Spinal cord (tissue), 10 donors: ENCODE results near the gene UNC13B. TPM values are rescaled to one million over a fixed set of nuclear protein-coding genes. Genes with fewer than 3 reads are reported as not detected.

Experiments used
- DNase-seq, 6 donors: peaks; one replicate each; pipeline versions ENCODE4 v3.0.0 to v3.0.0-alpha.2; 2013 to 2015; ENCODE audit warnings: low spot score in 6 of 6, low read depth in 4 of 6
- H3K27ac ChIP-seq: one replicate; pipeline ENCODE4 v1.5.1; 2013; ENCODE audit warnings: low read depth, low read length, control low read depth
- H3K27me3 ChIP-seq: one replicate; pipeline ENCODE4 v1.6.1; 2013; ENCODE audit warnings: low read length; ENCODE audit not compliant: control insufficient read depth, insufficient read depth
- H3K36me3 ChIP-seq: one replicate; pipeline ENCODE4 v1.6.1; 2013; ENCODE audit warnings: low read length; ENCODE audit not compliant: control insufficient read depth, insufficient read depth
- H3K4me1 ChIP-seq: one replicate; pipeline ENCODE4 v1.6.1; 2013; ENCODE audit warnings: low read length; ENCODE audit not compliant: control insufficient read depth, insufficient read depth
- H3K4me3 ChIP-seq: one replicate; pipeline ENCODE4 v1.5.1; 2013; ENCODE audit warnings: low read depth, low read length, control low read depth
- H3K9me3 ChIP-seq: one replicate; pipeline ENCODE4 v1.6.1; 2013; ENCODE audit warnings: low read length; ENCODE audit not compliant: control insufficient read depth, insufficient read depth
- WGBS: methylation state at CpG from one replicate; pipeline ENCODE4 v1.1.5; 2013; ENCODE audit warnings: missing lambda C conversion rate; ENCODE audit not compliant: insufficient coverage; 5-methylcytosine and 5-hydroxymethylcytosine counted together
- polyA plus RNA-seq, 2 donors: library from polyadenylated mRNA; unstranded; fragments of 120-200 nt; gene quantifications; one replicate each; pipeline ENCODE4 v1.2.1, GENCODE V29; 2013; ENCODE audit not compliant: insufficient read length in 2 of 2
- total RNA-seq, 2 donors: library from RNA; depleted of rRNA in 1 of 2; stranded (reverse); fragments of 120-200 nt in 1 of 2; fragments of >200 nt in 1 of 2; gene quantifications; one replicate each; pipeline versions ENCODE4 v1.2.3 to v1.2.4, GENCODE V29; 2013 to 2014
- donor health status: healthy.

The UNC13B gene
- total and polyA plus RNA-seq, 4 donors = 20.2 to 37.9 (median 24.9) TPM

GRCh38 chr9:35424356-35425352, 262.8 kb downstream of the UNC13B start:
- Histone ChIP-seq H3K27me3 (no peaks in the 10 kb centered on the region), H3K9me3 (no peaks in the 10 kb centered on the region)
- WGBS = 80% methylated on average over 3 of the region's 7 CpGs

DNA sequence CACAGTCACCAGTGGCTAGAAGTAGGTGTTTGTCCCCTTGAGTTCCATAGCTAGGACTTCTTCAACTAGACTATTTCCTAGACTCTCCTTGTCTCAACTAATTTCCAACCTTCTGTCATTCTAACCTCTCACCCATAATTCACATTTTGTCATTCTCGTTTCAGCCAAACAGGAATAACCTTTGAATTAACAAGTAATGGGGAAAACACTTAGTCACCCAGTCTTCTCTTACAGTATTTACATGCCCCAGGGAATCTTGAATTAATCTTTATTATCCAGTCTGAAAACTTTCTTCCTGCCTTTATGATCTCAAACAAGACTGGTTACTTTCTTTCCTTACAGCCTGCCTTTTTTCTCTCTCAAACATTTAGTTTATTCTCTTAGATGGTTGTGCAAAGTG, 264.8 kb downstream of the UNC13B start:
- Histone ChIP-seq H3K27ac (no peak overlapping the region), H3K27me3 (no peaks in the 10 kb centered on the region), H3K36me3 (no peaks in the 10 kb centered on the region), H3K4me3 (no peak overlapping the region), H3K4me1 (no peaks in the 10 kb centered on the region), H3K9me3 (no peaks in the 10 kb centered on the region)
- no CpG with 5 or more reads among the region's 1 CpG for WGBS
- no peak for DNase-seq

More at GRCh38 chr9:35424356-35425352, 262.8 kb downstream of the UNC13B start:
- H3K4me1 ChIP-seq = no peaks in the 10 kb centered on the region
- H3K4me3 ChIP-seq = no peak overlapping the region
- H3K36me3 ChIP-seq = no peaks in the 10 kb centered on the region
- H3K27ac ChIP-seq = no peak overlapping the region
- DNase-seq = no peak

DNA sequence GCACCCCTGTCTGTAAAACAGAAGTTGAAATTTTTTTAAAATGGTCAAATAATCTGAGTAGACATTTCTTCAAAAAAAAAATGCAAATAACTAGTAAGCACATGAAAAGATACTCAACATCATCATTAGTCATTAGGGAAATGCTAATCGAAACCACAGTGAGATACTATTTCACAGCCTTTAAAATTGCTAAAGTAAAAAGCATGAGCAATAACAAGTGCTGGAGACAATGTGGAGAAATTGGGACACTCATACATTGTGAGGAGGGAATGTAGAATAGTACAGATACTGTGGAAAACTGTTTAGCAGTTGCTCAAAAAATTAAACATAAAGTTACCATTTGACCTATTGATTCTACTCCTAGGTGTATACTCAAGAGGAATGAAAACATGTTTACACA, 269.7 kb downstream of the UNC13B start:
- Histone ChIP-seq H3K27me3 (no peaks in the 10 kb centered on the region), H3K9me3 (no peaks in the 10 kb centered on the region), H3K36me3 (no peaks in the 10 kb centered on the region), H3K4me3 (no peak overlapping the region), H3K27ac (no peak overlapping the region), H3K4me1 (no peaks in the 10 kb centered on the region)
- no CpG with 5 or more reads among the region's 1 CpG for WGBS
- DNase-seq = no peak

- 80% methylated on average over 1 of the region's 2 CpGs for WGBS
- no peaks in the 10 kb centered on the region for H3K27me3 ChIP-seq
- no peak for DNase-seq
- no peaks in the 10 kb centered on the region for H3K36me3 ChIP-seq
- H3K9me3 ChIP-seq = no peaks in the 10 kb centered on the region
- H3K4me1 ChIP-seq = no peaks in the 10 kb centered on the region
- no peak overlapping the region for H3K4me3 ChIP-seq
- no peak overlapping the region for H3K27ac ChIP-seq
Measured at GRCh38 chr9:35432076-35432475, 270.3 kb downstream of the UNC13B start.

DNA sequence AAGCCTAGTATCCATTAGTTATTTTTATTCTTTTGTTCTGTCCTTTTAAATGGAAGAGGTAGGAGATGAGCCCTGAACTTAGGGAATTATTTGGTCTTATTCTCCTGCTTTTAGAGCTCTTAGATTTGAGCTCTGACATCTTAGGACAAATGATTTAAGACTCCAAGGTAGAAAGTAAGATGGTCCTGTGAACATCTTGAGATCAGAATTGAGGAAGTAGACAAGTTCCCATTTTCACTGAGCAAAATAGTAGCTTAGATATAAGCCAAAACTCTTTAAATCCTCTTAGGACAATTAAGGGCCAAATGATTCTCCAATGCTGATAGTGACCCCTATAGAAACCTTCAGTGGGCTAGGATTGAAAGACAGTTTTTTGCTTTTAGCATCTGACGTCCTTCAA, 275.1 kb downstream of the UNC13B start:
- no peaks in the 10 kb centered on the region for H3K9me3 ChIP-seq
- no CpG with 5 or more reads among the region's 1 CpG for WGBS

GRCh38 chr9:35446012-35446411, 284.2 kb downstream of the UNC13B start:
- WGBS = 100% methylated on average over 1 of the region's 3 CpGs
- Histone ChIP-seq H3K4me3 (no peak overlapping the region), H3K9me3 (no peaks in the 10 kb centered on the region), H3K27me3 (no peaks in the 10 kb centered on the region), H3K27ac (no peak overlapping the region), H3K36me3 (no peaks in the 10 kb centered on the region), H3K4me1 (no peaks in the 10 kb centered on the region)
- no peak for DNase-seq

More for the DNA sequence above, 275.1 kb downstream of the UNC13B start:
- H3K27me3 ChIP-seq = no peaks in the 10 kb centered on the region
- H3K4me3 ChIP-seq = no peak overlapping the region
- no peak overlapping the region for H3K27ac ChIP-seq
- no peaks in the 10 kb centered on the region for H3K36me3 ChIP-seq
- no peak for DNase-seq
- no peaks in the 10 kb centered on the region for H3K4me1 ChIP-seq

DNA sequence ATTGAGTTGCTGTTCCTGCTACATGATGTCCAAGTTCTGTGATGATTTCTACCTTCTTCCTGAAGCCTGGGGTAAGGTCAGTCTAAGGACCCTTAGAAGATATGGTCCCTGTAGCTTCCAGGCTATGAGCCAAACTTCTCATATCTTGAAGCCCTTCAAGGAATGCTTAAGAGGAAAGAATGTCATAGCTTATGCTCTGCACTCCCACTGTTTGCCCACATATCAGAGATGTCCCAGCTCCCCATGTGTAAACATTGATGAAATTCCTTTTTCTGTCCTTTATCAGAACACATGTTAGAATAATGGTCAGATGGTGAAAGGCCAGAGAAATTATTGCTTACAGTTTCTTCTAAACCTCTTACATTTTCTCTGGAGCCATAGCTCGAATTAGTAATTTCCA, 286.7 kb downstream of the UNC13B start:
- WGBS = 71% methylated on average over 1 of the region's 1 CpG
- H3K36me3 ChIP-seq = no peaks in the 10 kb centered on the region
- no peak overlapping the region for H3K27ac ChIP-seq
- H3K4me3 ChIP-seq = no peak overlapping the region
- DNase-seq = no peak
- H3K27me3 ChIP-seq = no peaks in the 10 kb centered on the region
- H3K9me3 ChIP-seq = no peaks in the 10 kb centered on the region
- no peaks in the 10 kb centered on the region for H3K4me1 ChIP-seq

GRCh38 chr9:35452481-35452880, 290.7 kb downstream of the UNC13B start:
- Histone ChIP-seq H3K4me1 (no peaks in the 10 kb centered on the region), H3K36me3 (no peaks in the 10 kb centered on the region), H3K27ac (no peak overlapping the region), H3K9me3 (peaks cover 3% of the 10 kb centered on the region), H3K4me3 (no peak overlapping the region), H3K27me3 (no peaks in the 10 kb centered on the region)
- WGBS = 93% methylated on average over 2 of the region's 2 CpGs
- DNase-seq = no peak

DNA sequence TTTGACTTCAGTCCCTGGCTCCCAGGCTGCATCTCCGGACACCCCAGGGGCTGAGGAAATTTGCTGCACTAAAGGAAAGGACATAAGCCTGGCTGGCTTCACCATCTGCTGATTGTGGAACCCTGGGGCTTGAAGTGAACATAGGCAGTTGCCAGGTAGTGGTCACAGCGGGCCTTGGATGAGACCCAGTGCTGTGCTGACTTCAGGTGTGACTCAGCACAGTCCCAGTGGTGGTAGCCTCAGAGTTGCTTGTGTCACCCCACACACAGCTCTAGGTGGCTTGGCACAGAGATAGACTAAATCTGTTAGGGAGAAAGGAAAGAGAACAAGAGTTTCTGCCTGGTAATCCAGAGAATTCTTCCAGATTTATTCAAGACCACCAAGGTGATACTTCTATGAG, 292.0 kb downstream of the UNC13B start:
- Histone ChIP-seq H3K27ac (no peak overlapping the region), H3K4me3 (no peak overlapping the region), H3K4me1 (no peaks in the 10 kb centered on the region), H3K9me3 (peaks cover 3% of the 10 kb centered on the region), H3K27me3 (no peaks in the 10 kb centered on the region), H3K36me3 (no peaks in the 10 kb centered on the region)
- 85% methylated on average over 2 of the region's 2 CpGs for WGBS
- no peak for DNase-seq
